Suppressor macrophage treated with lipopolysaccharide for 1 hour (primary cell): ENCODE results near the gene SPECC1.
"Not testable (repeated sequence)": the region's sequence is repeated elsewhere in the genome, so short reads cannot be mapped to it uniquely, and the experiment has no call there.

Experiments used
- DNase-seq, 3 donors: peaks; one replicate each; pipeline ENCODE4 v3.0.0-alpha.2; 2020 to 2022

The SPECC1 gene

GRCh38 chr17:20213449-20213848 is 204.3 kb downstream of the SPECC1 start:
- DNase-seq = no peak

GRCh38 chr17:20214794-20215193 is 205.6 kb downstream of the SPECC1 start:
- DNase-seq = no peak

GRCh38 chr17:20216154-20216815 is 207.1 kb downstream of the SPECC1 start:
- DNase-seq = no peak

- DNase-seq = no peak
Observed at GRCh38 chr17:20216853-20217252, 207.7 kb downstream of the SPECC1 start.

- no peak for DNase-seq
Observed at GRCh38 chr17:20217677-20218076, 208.5 kb downstream of the SPECC1 start.

- DNase-seq = no peak
Observed at GRCh38 chr17:20218272-20218671, 209.1 kb downstream of the SPECC1 start.

GRCh38 chr17:20223808-20224328 is 214.7 kb downstream of the SPECC1 start:
- no peak for DNase-seq

GRCh38 chr17:20224379-20224778 is 215.2 kb downstream of the SPECC1 start:
- no peak for DNase-seq

- DNase-seq = no peak
Observed at GRCh38 chr17:20225162-20226115, 216.3 kb downstream of the SPECC1 start.

- peak; percentile 76 to 87 (median 87) for DNase-seq
Observed at GRCh38 chr17:20226814-20227482, 217.8 kb downstream of the SPECC1 start.

GRCh38 chr17:20227720-20228370 is 218.7 kb downstream of the SPECC1 start:
- DNase-seq = peak; percentile 13 to 41 (median 26)

GRCh38 chr17:20228410-20228809 is 219.3 kb downstream of the SPECC1 start:
- DNase-seq = no peak

GRCh38 chr17:20228860-20229259 is 219.7 kb downstream of the SPECC1 start:
- DNase-seq = no peak

- DNase-seq = no peak
Observed at GRCh38 chr17:20230924-20231323, 221.8 kb downstream of the SPECC1 start.

GRCh38 chr17:20232611-20233010 is 223.5 kb downstream of the SPECC1 start:
- DNase-seq = no peak

- no peak for DNase-seq
Observed at GRCh38 chr17:20234276-20234675, 225.1 kb downstream of the SPECC1 start.

- DNase-seq = no peak
Observed at GRCh38 chr17:20235747-20236146, 226.6 kb downstream of the SPECC1 start.

GRCh38 chr17:20236578-20237227 is 227.5 kb downstream of the SPECC1 start:
- DNase-seq = no peak

- DNase-seq = not testable (repeated sequence)
Observed at GRCh38 chr17:20239776-20240175, 230.6 kb downstream of the SPECC1 start.

- DNase-seq = no peak
Observed at GRCh38 chr17:20241855-20242254, 232.7 kb downstream of the SPECC1 start.

- DNase-seq = no peak
Observed at GRCh38 chr17:20242271-20242670, 233.1 kb downstream of the SPECC1 start.

- no peak for DNase-seq
Observed at GRCh38 chr17:20243524-20243923, 234.4 kb downstream of the SPECC1 start.
